HG03575 (cell line): ENCODE measurements around the gene UNK.
"Not testable (repeated sequence)": the region's sequence is repeated elsewhere in the genome, so short reads cannot be mapped to it uniquely, and the experiment has no call there.

ENCODE experiments used
- ATAC-seq: cut with Tn5 transposase; IDR thresholded peaks from one replicate; pipeline ENCODE4 v1.9.1; 2021; ENCODE audit not compliant: unreplicated experiment, insufficient number of reproducible peaks, low FRiP score; ENCODE audit errors: extremely low read depth

The UNK gene

DNA sequence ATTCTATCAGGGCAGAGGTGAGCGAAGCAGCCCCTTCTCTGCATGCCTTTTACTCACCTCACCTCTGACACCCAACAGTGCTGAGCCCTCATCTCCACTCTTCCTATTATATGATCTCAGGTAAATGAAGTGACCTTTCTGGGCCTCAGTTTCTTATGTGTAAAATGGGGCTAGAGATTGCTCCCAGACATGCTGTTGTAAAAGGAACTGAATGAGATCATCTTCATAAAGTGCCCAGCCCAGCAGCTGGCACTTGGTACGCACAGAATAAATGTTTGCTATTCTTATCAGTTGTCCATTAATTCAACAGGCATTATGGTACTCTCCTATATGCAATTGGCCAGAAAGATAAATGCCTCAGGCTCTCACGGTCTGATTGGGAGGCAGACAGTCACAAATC is 15.1 kb upstream of the UNK start:
- no peak for ATAC-seq

DNA sequence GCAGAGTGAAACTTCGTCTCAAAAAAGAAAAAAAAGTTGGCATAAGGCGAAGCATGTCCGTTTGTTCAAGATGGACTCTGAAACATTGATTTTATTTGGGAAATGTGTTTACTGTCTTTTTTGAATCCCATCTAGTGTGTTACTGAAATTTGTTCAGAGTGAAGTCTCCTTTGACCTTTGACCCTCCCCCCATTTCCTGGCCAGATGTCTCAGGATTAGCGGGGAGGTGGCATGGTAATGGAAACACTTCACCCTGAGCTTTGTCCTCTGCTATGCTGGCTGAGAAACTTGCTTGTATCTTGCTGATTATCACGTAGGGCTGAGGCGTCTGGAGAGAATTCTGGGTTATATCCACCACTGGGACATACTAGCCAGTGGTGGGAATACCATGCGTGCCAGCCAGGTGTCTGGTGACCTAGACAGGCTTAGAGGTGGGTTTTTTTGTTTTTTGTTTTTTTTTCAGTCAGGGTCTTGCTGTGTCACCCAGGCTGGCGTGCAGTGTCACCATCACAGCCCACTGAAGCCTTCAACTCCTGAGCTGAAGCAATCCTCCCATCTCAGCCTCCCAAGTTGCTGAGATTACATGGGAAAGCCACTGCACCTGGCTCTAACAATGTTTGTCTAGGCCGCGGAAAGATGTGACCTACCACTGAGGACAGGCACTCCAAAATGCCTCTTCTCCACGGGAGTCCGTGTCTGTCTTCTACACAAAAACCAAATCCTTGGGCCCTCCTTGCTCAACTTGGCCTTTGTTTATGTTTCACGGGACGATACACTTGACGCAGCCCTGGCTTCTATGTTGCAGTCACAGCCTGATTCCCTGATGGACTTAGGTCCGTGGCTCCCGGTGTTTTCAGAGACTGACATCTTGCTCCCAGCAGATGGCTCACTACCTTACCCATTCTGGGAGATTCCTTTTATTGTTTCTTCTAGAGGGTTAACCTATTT is 13.0 kb upstream of the UNK start:
- ATAC-seq: no peak

DNA sequence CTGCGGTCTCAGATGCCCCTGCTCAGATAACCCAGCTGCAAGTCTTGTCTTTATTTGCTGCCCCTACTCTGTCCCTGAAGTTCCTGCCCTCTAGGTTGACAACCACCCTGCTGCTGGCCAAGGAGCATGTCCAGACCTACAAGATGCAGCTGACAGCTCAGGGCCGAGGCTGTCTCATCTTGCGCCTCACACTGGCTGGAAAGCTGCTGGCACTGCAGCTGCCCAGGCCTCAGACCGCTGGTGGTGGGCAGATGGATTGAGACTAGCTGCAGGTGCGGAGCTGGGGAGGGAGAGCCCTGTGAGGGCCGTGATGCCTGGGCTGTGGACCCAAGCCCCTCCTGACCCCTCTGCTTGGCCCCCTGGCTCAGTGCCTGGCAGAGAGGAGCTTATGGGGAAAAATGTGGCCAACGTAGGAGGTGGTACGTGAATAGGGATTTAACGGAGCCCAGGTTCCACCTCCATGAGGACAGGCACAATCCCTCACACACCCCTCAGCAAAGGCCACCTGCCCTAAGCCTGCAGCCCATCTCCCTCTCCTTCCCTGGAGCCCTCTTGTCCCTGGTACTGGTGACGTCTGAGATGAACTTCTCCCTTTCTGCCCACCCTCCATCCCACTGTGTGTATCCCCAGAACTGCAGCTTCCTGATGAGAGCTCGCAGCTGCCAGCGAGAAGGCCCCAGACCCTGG is 11.3 kb upstream of the UNK start:
- no peak for ATAC-seq

DNA sequence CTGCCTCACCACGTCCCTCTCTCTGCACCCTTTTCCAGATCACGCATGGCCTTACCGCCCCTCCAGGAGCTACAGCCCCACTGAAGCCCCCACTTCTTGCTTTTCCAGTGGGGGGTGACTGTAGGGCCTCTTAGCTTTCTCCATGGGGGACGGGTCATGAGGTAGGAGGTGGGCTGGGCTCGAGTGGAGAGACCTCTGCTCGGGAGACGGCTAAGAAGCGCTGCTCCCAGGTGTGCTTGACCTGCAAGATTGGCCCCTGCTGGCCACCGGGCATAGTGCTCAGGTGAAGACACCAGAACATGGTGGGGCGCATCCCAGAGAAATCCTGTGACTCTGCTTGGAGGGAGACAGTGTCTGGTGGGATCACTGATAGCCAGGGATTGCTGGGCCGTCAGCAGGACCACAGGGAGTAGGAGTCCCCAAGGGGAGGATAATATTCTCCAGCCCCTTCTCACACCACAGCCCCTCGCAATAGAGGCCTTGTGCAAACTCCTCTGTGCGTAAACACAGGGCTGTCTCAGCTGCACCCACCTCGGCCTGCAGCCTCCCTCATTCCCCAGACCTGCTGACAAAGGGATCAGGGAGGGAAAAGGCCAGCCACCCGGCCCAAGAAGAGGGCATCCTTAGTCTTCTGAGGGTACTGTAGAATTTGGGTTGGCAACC is 10.7 kb upstream of the UNK start:
- no peak for ATAC-seq

DNA sequence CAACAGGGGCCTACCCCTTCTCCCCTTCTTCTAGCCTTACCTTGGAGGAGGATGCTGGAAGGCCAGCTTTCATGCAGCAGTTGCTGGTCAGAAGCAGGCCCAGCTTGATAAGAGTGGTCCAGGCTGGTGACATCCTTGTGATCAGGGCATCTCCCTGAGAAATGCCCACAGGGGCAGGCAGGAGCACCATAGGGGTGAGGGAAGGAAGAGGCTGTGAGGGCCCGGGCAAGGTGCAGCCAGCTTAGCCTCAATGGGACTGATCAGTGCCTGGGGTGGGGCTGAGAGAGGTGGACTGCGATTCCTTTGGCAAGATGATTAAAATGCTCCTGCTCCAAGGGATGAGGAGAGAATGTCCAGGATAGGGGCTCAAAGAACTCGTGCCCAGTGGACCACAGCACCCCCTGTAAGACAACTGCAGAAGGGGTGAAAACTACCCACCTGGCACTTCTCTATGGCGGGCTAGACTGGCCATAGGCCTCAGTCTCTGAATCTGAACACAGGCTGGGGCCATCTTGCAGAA is 10.1 kb upstream of the UNK start:
- no peak for ATAC-seq

DNA sequence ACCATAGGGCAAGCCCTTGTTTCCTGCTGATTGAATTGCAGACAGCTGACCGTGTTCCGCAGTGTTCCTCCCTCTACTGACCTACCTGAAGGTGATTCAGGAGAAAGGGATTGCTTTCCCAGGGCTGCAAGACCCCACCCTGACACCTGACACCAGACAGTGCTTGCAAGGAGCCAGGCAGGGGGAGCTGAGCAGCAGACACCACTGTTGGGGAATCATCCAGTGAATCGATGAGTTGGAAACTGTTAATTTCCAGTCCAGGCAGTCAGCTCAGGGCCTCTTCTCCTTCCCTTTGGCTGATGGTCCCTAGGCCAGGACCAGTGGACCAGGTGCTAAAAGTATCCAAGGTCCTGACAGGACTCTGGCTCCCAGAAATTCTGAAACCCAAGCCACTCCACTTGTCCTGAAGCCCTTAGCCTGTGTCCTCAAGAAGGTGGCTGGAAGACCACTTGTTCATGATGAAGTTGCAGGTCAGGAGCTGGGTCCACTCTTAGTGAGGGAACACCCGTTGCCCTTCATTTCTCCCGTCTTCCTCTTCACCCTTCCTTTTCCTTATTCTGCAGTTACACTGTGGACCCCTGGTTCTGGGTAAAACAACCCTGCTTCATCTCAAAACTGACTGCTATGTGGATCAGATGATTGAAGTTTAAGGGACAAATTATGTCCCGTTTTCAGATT is 9.5 kb upstream of the UNK start:
- no peak for ATAC-seq

DNA sequence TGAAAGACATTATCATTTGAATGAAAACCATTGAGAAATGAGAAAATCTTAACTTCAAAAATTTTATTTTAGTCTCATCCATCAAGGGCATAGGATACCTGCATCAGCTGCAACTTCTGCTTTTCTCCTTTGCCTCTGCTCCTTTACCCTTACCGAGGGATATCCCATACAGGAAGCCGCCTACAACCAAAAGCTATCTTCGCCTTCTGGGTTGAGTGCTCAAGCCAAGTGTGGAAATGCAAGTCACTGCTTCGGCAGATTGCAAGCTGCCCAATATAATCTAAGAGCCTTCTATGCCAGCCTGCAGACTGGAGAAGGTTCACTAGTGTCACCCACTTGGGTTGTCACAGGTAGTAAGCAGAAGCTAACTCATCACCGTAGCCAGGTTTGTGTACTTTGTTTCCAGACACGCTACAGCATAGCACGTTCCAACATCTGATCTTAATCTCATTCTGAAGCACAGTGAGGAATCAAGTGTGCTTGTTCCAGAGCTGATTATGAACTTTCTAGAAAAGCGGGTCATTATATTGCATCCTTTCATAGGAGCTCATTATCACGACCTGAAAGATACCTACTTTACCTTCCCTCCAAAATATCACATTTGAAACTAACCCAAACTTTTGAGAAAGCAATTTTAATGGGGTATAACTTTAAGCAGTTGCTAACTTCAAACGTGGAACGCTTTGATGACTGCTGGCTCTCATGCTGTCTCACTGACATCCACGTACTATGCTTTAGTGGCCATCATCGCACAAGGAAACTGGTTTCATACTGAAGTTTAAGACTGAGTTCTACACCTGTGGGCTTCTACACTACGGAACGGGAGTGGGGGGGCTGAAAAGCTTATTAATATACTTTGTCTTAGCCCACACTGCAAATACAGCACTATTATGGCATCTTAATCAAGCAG is 8.0 kb upstream of the UNK start:
- no peak for ATAC-seq

DNA sequence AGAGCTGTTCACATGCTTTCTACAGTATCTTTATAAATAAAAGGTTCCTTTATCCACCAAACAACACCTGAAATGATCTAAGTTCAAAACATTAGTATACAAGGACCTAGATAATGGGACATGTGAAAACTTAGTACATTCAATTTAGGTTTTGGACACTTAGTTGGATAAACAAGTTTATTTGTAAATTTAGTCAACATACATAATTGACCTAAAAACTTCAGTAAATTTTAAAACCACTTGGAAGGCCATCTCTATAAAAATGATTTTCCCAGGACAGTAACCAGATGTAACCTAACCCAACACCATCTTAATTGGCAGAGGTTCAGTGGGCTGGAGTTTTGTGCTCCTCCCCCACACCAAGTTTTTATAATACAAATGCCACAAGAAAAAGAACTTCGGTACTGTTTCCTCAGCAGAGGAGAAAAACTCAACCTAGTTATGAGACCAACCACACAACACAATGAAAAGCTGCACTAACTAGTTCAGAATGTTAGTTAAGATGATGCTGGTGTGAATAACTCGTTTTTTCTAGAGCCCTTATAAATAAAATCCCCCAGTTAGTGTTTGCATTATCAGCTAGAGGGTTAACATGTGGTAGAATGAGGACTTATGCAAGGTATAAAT is 7.2 kb upstream of the UNK start:
- no peak for ATAC-seq

DNA sequence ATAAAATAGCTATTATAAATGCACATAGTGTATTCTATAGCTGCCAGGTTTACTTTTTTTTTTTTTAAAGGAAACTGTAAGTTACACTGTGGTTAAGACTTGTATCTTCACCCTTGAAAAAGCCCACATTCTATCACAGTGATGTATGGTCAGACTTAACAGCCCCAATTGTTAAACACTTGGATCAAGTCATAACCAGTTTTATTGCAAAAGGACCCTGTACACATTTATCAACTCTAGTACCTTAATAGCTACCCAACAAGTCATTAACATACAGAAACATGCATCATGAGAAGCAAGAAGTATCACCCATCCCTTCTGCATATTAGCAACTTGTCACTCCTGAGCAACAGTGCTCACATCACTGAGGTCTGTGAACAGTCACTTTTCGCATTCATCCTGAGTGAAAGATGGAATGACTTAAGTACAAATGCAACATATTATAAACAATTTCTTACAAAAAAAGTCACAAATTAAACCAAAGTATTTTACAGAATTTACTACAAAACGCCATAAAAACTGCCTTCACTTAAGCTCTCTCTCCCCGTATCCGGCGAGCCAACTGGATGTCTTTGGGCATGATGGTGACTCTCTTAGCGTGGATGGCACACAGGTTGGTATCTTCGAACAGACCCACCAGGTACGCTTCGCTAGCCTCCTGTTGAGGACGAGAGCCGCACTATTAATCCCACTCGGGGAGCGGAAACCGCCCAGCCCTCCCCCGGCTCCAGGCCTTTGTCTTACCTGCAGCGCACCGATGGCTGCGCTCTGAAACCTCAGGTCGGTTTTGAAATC is 6.3 kb upstream of the UNK start:
- not testable (repeated sequence) for ATAC-seq

DNA sequence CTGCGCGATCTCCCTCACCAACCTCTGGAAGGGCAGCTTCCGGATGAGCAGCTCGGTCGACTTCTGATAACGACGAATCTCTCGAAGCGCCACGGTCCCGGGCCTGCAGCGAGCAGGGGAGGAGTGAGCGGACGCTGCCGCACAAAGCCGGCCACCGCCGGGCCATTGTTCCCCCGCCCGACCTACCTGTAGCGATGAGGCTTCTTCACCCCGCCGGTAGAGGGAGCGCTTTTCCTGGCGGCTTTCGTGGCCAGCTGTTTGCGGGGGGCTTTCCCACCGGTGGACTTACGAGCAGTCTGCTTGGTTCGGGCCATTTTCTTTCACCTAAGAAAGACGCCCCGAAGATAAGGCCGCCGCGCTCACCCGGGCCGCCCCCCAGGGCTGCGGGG is 5.8 kb upstream of the UNK start:
- no peak for ATAC-seq

DNA sequence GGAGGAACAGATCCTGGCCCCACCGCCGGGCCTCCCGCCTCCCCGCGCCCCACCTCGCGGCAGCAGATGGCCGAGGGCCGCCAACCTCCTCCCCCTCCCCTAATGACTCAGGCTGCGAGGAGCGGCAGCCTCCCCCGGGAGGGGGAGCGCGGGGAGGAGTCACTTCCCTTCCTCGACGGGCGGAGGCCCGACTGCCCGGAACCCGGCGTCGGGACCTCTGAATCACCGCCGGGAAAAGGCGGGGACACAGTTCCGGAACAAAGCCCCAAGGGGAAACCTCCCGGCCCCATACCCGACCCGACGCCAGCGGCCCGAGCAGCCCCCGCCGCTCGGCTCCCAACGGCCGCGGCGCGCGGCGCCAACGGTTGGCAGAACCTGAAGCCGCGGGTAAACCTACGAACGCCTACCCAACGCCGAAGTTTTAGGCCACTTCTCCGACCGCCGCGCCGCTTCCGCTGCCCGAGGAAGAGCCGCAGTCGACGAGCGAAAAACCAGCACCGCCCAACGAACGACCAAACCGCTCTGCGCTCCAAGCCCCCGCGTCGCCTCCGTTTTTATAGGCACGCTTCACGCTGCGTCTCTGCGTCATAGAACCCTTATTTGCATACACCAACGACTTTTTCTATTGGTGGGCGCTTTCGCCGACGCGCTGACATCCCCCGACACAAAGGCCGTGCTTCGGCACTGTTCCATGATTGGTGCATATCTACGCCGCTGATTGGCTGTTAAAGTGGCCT is 5.2 kb upstream of the UNK start:
- ATAC-seq: peak; percentile 47

DNA sequence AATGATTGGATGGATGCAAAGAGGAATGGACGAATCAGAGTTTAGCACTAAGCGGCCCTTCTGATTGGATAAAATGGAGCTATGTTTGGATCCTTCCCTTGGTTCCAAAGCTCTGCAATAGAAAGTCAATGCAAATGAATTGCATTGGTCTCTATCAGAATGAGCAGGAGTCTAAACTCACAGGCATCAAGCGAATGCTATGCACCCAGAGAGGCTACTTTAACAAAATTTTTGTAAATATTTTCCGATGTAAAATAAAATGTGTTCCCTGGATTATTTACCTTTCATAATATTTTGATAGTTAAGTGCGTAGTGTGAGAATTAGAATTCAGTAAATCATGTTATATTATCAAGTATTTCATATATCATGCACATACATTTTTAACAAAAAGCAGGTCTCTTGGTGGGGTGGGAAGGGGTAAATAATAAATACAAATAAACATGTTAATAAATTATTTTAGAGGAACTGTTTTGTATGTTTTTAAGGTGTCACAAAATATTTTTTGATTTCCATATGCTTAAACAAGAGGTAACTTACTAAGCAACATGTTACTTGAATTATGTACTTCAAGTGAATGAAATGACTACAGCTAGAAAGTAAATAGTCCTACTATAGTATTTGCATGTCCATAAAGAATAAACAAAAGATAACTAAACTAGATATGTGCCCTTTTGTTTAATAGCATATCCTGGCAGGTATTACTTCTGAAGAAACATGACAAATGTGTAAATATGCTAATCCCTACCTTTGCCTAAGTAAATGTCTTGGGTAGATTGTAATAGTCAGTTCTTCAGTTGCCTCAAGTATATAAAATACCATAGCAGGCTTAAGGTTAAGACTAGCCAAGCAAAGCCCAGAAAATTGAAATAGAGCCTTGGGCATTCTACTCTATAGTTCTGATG is 4.4 kb upstream of the UNK start:
- ATAC-seq: no peak

DNA sequence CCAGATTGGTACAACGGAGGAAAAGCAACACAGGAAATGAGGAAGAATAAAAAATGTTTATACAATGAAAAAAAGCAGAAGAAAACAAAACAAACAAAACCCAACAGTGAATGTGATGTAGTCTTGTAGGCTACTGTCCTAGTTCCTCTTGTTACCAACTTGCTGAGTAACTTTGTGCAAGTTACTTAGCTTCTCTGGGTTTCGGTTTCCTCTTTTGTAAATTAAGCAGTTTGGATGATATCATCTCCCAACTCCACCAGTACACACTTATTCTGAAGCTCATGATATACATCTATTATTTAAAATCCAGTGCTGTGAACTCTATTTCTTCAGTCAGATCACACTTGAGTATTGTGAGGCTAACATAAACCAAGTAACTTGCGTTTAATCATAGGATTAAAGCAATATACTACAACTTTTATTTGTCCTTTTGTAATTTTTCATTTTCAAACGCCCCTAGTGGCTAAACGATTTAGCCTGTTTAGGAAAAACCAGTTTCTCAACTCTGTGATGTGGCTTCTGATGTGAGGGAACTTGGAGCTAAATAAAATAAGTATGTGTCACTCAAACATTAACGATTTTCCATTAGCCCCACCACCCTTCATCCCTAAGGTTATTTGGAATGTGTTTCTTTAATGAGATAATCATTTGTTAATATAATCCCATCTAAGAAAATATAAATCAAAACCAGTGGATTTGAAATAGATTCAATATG is 1.4 kb upstream of the UNK start:
- ATAC-seq: no peak

DNA sequence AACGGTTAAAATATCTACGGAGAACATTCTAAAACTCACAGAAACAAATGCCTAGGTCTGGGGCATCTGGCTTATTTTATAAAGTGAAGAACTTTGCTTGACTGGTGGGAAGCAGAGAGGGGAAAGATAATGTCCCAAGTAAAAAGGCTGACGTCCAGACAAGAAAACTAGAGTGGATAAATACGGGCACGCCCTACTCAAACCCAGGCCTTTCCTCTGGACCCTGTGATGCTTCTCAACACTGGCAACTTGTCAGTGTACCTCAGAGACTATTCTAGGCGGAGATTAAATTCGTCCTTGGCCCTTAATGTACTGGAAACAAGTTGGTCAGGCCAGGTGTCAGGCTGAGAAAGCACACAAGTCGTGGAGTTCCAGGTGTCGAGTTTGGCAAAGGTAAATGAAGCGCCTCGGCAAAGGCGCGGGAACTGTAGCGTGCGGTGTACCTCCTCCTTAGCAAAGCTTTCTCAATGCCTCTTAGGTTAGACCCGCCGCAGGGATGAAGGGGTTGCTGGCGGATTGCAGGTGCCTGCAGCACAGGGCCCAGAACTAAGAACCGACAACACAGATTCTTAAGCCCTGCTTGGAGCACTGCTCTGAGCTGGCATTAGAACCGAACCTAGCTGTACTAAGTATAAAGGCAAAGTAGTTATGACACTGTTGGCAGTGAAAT is 668 bp upstream of the UNK start:
- no peak for ATAC-seq
